ENCODE data around the gene DAG1.

Gene DAG1

GRCh38 chr3:49556500-49557275 is 86.6 kb downstream of the DAG1 start:
- DNase-seq: no peak

GRCh38 chr3:49563040-49563578 is 93.0 kb downstream of the DAG1 start:
- DNase-seq: no peak

GRCh38 chr3:49563766-49564165 is 93.7 kb downstream of the DAG1 start:
- no peak for DNase-seq

- no peak for DNase-seq
Measured at GRCh38 chr3:49566312-49566711, 96.2 kb downstream of the DAG1 start.

GRCh38 chr3:49567406-49567805 is 97.3 kb downstream of the DAG1 start:
- DNase-seq: no peak

GRCh38 chr3:49568965-49569364 is 98.9 kb downstream of the DAG1 start:
- DNase-seq: no peak

GRCh38 chr3:49570028-49570654 is 100.1 kb downstream of the DAG1 start:
- no peak for DNase-seq

- DNase-seq: no peak
Measured at GRCh38 chr3:49582177-49582576, 112.1 kb downstream of the DAG1 start.
